GM23248 (cell line): ENCODE measurements around the gene SETD5. TPM values are rescaled to one million over a fixed set of nuclear protein-coding genes. Genes with fewer than 3 reads are reported as not detected.

Experiments
- DNase-seq: peaks from one replicate; pipeline ENCODE4 v3.0.0-alpha.2; 2015
- H2AFZ ChIP-seq: fragments of 200-600 bp; sonication (generic); 2 replicates; pipeline ENCODE4 v1.6.1; 2016; ENCODE audit warnings: antibody characterized with exemption
- H3F3A ChIP-seq: fragments of 200-600 bp; sonication (generic); 2 replicates; pipeline ENCODE4 v1.6.1; 2016; ENCODE audit warnings: mild to moderate bottlenecking, antibody characterized with exemption, mixed run types; ENCODE audit not compliant: insufficient read depth
- H3K27ac ChIP-seq: fragments of 200-600 bp; sonication (generic); 2 replicates; pipeline ENCODE4 v1.5.1; 2016; ENCODE audit warnings: mild to moderate bottlenecking
- H3K27me3 ChIP-seq: fragments of 200-600 bp; sonication (generic); replicated peaks from 2 replicates; pipeline ENCODE4 v1.6.1; 2016; ENCODE audit warnings: mild to moderate bottlenecking; ENCODE audit not compliant: insufficient read depth
- H3K36me3 ChIP-seq: fragments of 200-600 bp; sonication (generic); 2 replicates; pipeline ENCODE4 v1.6.1; 2016; ENCODE audit warnings: low read depth, mild to moderate bottlenecking
- H3K4me1 ChIP-seq: fragments of 200-600 bp; sonication (generic); 2 replicates; pipeline ENCODE4 v1.6.1; 2016; ENCODE audit warnings: mild to moderate bottlenecking; ENCODE audit not compliant: insufficient read depth
- H3K4me2 ChIP-seq: fragments of 200-600 bp; sonication (generic); one replicate; pipeline ENCODE4 v1.6.1; 2016; ENCODE audit warnings: mild to moderate bottlenecking; ENCODE audit not compliant: unreplicated experiment
- H3K4me3 ChIP-seq: fragments of 200-600 bp; sonication (generic); 2 replicates; pipeline ENCODE4 v1.5.1; 2016; ENCODE audit warnings: mild to moderate bottlenecking
- H3K79me2 ChIP-seq: fragments of 200-600 bp; sonication (generic); 2 replicates; pipeline ENCODE4 v1.6.1; 2016; ENCODE audit warnings: mild to moderate bottlenecking; ENCODE audit not compliant: insufficient read depth
- H3K9ac ChIP-seq: fragments of 200-600 bp; sonication (generic); 2 replicates; pipeline ENCODE4 v1.6.1; 2016; ENCODE audit warnings: mild to moderate bottlenecking
- H3K9me2 ChIP-seq: fragments of 200-600 bp; sonication (generic); 2 replicates; pipeline ENCODE4 v1.6.1; 2016; ENCODE audit warnings: mixed run types, mild to moderate bottlenecking, moderate library complexity; ENCODE audit not compliant: insufficient read depth
- H3K9me3 ChIP-seq: fragments of 200-600 bp; sonication (generic); one replicate; pipeline ENCODE4 v1.6.1; 2017; ENCODE audit warnings: low read depth
- H4K20me1 ChIP-seq: fragments of 200-600 bp; sonication (generic); 2 replicates; pipeline ENCODE4 v1.6.0; 2016; ENCODE audit not compliant: insufficient read depth
- EZH2 ChIP-seq: fragments of 200-600 bp; sonication (generic); IDR thresholded peaks from 2 replicates; pipeline ENCODE4 v1.6.1; 2018; ENCODE audit warnings: antibody characterized with exemption, mild to moderate bottlenecking; ENCODE audit not compliant: insufficient read depth, poor library complexity, severe bottlenecking
- EZH2phosphoT487 ChIP-seq: fragments of 200-600 bp; sonication (generic); IDR thresholded peaks from 2 replicates; pipeline ENCODE4 v1.6.1; 2018; ENCODE audit warnings: antibody characterized with exemption, moderate library complexity, mild to moderate bottlenecking, low read depth; ENCODE audit not compliant: insufficient read depth
- WGBS, 2 experiments: methylation state at CpG; one replicate each; pipeline ENCODE4 v1.1.6; 2015 to 2017; ENCODE audit warnings: low lambda C conversion rate in 2 of 2, low coverage in 1 of 2; ENCODE audit errors: missing lambda C conversion rate in 2 of 2; 5-methylcytosine and 5-hydroxymethylcytosine counted together
- in situ Hi-C: fragments of 300-500 bp; cut with MboI; formaldehyde crosslinking; loops from 2 replicates; pipeline ENCODE4 v1.15.0; 2020
- polyA plus RNA-seq: library from polyadenylated mRNA; unstranded; fragments of >200 nt; fragmentation: Nextera tagmentation; extraction: Ambion mirVana; gene quantifications from 2 replicates; pipeline ENCODE4 v1.2.1, GENCODE V29; 2016
- total RNA-seq: library from RNA; depleted of rRNA; stranded (reverse); fragments of >200 nt; shearing (Covaris generic); gene quantifications from 2 replicates; pipeline ENCODE4 v1.2.3, GENCODE V29; 2014

Gene SETD5
- total and polyA plus RNA-seq, 2 experiments from 2014 or later, result 35.0 to 45.0 TPM

- in situ Hi-C loops, result no loop called here
- Histone ChIP-seq H2AFZ (no peak overlapping the region), H3F3A (peaks cover 31% of the 10 kb centered on the region; the same call in 1 of the 2 replicates), H3K4me3 (no peak overlapping the region), H3K9me2 (no peaks in the 10 kb centered on the region), H3K27ac (0 out of 2 replicates have a peak overlapping the region, but pooled peaks have one; percentile 52), H4K20me1 (no peaks in the 10 kb centered on the region), H3K9ac (no peak overlapping the region), H3K79me2 (peaks cover 98% of the 10 kb centered on the region), H3K27me3 (no peaks in the 10 kb centered on the region), H3K4me1 (peaks cover 11% of the 10 kb centered on the region), H3K36me3 (peaks cover 67% of the 10 kb centered on the region), H3K4me2 (no peak overlapping the region), H3K9me3 (no peaks in the 10 kb centered on the region)
- TF ChIP-seq EZH2phosphoT487, result no peak
- TF ChIP-seq EZH2, result no peak
- DNase-seq, result no peak
- WGBS, 2 experiments, result 85 to 93% methylated on average over 3 of the region's 3 CpGs
Measured at GRCh38 chr3:9467451-9467850, 70.0 kb downstream of the SETD5 start.

GRCh38 chr3:9468460-9468859, 71.0 kb downstream of the SETD5 start:
- no peaks in the 10 kb centered on the region for H4K20me1 ChIP-seq
- in situ Hi-C loops, result no loop called here
- no peak overlapping the region for H3K4me2 ChIP-seq
- H3K27ac ChIP-seq, result peak overlapping the region; percentile 52
- no peaks in the 10 kb centered on the region for H3K9me3 ChIP-seq
- no peaks in the 10 kb centered on the region for H3K27me3 ChIP-seq
- peaks cover 98% of the 10 kb centered on the region for H3K79me2 ChIP-seq
- peak; percentile 67 for DNase-seq
- no peak overlapping the region for H3K4me3 ChIP-seq
- no peaks in the 10 kb centered on the region for H3K9me2 ChIP-seq
- H3F3A ChIP-seq, result peaks cover 31% of the 10 kb centered on the region; the same call in 1 of the 2 replicates
- H2AFZ ChIP-seq, result no peak overlapping the region
- 48 to 49% methylated on average over 7 of the region's 7 CpGs for WGBS, 2 experiments
- H3K4me1 ChIP-seq, result peaks cover 11% of the 10 kb centered on the region
- H3K9ac ChIP-seq, result no peak overlapping the region
- peaks cover 63% of the 10 kb centered on the region for H3K36me3 ChIP-seq
- TF ChIP-seq EZH2 (no peak), EZH2phosphoT487 (no peak)

- H3K27me3 ChIP-seq, result no peaks in the 10 kb centered on the region
- H2AFZ ChIP-seq, result no peak overlapping the region
- H3K4me1 ChIP-seq, result peaks cover 11% of the 10 kb centered on the region
- 94 to 95% methylated on average over 3 of the region's 3 CpGs for WGBS, 2 experiments
- H3K9me2 ChIP-seq, result no peaks in the 10 kb centered on the region
- H3K4me2 ChIP-seq, result no peak overlapping the region
- H3K27ac ChIP-seq, result no peak overlapping the region
- H3K9ac ChIP-seq, result no peak overlapping the region
- TF ChIP-seq EZH2, result no peak
- peaks cover 90% of the 10 kb centered on the region for H3K79me2 ChIP-seq
- H3K4me3 ChIP-seq, result no peak overlapping the region
- no peaks in the 10 kb centered on the region for H3K9me3 ChIP-seq
- H4K20me1 ChIP-seq, result no peaks in the 10 kb centered on the region
- peaks cover 62% of the 10 kb centered on the region for H3K36me3 ChIP-seq
- DNase-seq, result no peak
- in situ Hi-C loops, result no loop called here
- H3F3A ChIP-seq, result peaks cover 23% of the 10 kb centered on the region; the same call in 1 of the 2 replicates
Measured at GRCh38 chr3:9469986-9470385, 72.6 kb downstream of the SETD5 start.

GRCh38 chr3:9473496-9474065, 76.2 kb downstream of the SETD5 start:
- Histone ChIP-seq H3K9ac (no peak overlapping the region), H3K9me3 (no peaks in the 10 kb centered on the region), H3K27me3 (no peaks in the 10 kb centered on the region), H3K4me1 (no peaks in the 10 kb centered on the region), H3K79me2 (peaks cover 73% of the 10 kb centered on the region), H3K27ac (no peak overlapping the region), H3K4me3 (no peak overlapping the region), H2AFZ (no peak overlapping the region), H3K9me2 (no peaks in the 10 kb centered on the region), H4K20me1 (no peaks in the 10 kb centered on the region), H3K4me2 (no peak overlapping the region), H3K36me3 (peaks cover 76% of the 10 kb centered on the region), H3F3A (peaks cover 5% of the 10 kb centered on the region; the same call in 1 of the 2 replicates)
- TF ChIP-seq EZH2, result no peak
- TF ChIP-seq EZH2phosphoT487, result no peak
- peak; percentile 15 for DNase-seq
- in situ Hi-C loops, result no loop called here

DNA sequence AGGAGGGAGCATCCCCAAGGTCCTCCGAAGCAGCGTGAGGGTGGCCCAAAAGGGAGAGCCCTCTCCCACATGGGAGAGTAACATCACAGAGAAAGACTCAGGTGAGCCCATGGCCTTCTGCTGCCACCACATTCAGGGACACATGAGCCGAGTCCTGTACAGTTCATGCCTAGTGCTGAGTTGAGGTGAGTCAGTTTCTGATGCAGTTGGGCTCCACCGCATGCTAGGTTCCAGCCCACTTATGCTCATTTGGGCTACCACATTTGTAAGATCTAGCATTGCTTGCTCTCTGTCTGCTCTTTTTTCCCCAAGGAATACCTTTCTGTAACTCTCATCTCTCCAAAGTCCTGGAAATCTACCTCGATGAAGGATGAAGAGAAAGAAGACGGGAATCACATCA, 77.1 kb downstream of the SETD5 start:
- 93 to 94% methylated on average over 6 of the region's 6 CpGs for WGBS, 2 experiments

More for the DNA sequence above, 77.1 kb downstream of the SETD5 start:
- in situ Hi-C loops, result no loop called here
- Histone ChIP-seq H3K27me3 (no peaks in the 10 kb centered on the region), H3K9ac (no peak overlapping the region), H3K36me3 (peaks cover 74% of the 10 kb centered on the region), H3K4me3 (no peak overlapping the region), H4K20me1 (no peaks in the 10 kb centered on the region), H3K4me1 (no peaks in the 10 kb centered on the region), H3F3A (no peaks in the 10 kb centered on the region), H2AFZ (no peak overlapping the region), H3K79me2 (peaks cover 71% of the 10 kb centered on the region), H3K9me3 (no peaks in the 10 kb centered on the region), H3K27ac (no peak overlapping the region), H3K9me2 (no peaks in the 10 kb centered on the region), H3K4me2 (no peak overlapping the region)
- TF ChIP-seq EZH2 (no peak), EZH2phosphoT487 (no peak)
- no peak for DNase-seq
